Activated CD8-positive, alpha-beta memory T cell treated with anti-CD3 and anti-CD28 coated beads for 48 hours (primary cell): ENCODE data around the gene CHD8.

ENCODE experiments used
- DNase-seq, 3 experiments: peaks; one replicate each; pipeline ENCODE4 v3.0.0-alpha.2; 2020; ENCODE audit warnings: low read depth in 2 of 3, low spot score in 2 of 3

The CHD8 gene

DNA sequence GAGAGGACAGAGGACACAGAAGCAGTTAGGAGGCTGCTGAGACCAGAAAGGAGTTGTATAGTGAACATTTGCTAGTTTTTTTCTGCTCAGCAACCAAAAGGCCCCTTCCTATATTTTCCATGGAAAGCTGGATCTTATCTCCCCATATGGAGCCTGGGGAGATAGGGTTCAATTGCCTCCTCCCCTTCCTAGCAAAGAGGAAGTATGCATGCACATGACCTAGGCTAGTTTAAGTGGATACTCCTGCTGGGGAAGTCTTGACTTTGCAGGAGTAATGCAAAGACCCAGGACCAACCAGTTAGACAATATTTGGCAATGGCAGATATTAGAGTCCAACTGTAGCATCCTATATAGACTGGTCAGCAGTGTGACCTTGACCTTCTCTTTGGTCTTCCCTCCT lies 15.1 kb downstream of the CHD8 start:
- no peak for DNase-seq

DNA sequence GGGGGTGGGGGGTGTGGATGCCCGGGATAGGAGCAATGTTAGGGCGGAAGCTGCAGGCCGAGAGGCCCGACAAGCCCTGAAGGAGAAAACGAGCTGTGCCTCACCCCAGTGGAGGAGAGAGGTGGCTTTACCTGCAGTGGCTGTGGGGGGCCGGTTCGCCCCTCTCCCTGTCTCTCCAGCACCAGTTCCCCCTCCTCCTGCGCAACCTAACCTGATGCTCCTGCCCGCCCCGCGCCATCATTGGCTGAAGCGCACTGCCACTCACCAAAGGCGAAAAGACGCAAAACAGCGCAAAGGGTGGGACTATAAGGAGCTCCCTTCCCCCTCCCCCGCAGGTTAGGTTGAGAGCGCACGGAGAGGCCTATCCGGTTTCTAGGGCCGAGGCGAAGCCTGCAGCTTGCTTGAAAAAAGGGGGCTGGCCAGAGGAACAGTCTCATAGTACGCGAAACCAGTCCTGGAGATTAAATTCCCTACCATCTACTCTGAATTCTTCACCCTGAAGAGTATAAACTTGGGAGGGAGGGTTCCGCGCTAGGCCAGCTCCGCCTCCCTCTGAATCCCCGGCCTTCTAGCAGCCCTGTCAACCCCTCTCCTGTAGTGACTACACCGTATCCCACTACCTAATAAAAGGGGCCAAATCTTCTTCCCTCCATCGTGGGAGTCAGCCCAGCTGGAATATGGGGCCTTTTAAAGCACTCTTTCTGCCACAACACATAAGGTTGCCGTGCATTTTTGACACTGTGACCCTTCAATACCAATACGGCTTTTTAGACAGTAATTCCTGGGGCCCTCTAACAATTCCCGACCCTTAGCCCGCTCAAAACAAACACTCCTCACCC lies 18.6 kb downstream of the CHD8 start:
- DNase-seq: peak; percentile 91 to 99 (median 99)

DNA sequence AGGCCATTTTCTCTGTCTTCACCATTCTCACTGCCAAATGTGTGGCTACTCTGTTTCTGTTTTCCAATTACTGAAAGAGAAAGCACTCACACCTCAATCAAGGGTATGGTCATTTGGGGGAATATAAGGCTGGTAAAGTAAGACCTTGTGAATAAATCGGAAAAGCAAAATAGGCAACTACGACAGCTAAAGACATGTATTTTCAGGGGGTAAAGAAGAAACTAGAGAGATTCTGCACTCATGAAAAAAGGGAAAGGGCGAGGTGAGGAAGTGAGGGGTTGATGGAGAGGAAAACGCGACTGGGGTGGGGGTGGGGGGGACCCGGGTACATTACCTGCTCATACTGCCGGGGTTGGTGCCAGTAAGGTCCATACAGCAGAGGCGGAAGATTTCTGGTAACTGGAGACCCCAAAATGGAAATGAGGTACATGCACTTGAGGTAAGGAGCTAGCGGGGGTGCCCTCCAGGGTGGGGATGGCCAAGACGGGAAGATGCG lies 19.3 kb downstream of the CHD8 start:
- no peak for DNase-seq

DNA sequence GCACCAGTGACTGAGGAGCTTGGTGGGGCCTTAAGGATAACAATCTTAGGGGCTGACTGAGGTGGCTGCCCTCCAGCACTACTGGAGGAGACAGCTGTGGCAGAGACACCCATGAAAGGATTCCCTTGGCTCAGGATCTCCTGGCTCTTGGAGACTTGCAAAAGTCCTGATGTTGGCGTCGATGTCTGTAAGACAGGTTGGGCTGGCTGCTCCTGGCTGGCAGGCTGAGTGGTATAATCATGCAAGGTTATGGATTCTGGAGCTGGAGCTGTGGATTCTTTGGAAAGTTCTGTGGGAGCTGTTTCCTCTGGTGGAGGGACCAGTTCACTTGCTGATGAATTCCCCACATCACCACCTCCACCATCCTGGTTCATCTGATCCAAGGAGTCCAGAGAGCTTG lies 24.8 kb downstream of the CHD8 start:
- no peak for DNase-seq

DNA sequence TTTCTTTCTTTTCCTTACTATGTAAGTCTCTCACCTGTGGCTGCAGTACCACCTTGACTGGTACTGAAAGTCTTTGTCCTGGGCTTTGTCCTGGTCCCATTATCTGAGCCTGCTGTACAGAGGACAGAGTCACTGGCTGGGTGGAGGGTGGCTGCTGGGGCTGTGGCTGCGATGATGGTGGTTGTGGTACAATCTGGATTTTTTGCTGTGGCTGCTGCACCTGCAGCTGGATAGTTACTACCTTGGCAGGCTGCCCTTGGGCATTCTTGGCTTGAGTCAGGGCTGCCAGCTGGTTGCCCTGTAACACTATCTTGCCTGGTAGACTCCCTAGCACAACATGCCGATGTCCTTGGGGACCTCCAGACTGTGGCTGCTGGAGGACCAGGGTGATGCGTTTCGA lies 27.0 kb downstream of the CHD8 start:
- DNase-seq: no peak

DNA sequence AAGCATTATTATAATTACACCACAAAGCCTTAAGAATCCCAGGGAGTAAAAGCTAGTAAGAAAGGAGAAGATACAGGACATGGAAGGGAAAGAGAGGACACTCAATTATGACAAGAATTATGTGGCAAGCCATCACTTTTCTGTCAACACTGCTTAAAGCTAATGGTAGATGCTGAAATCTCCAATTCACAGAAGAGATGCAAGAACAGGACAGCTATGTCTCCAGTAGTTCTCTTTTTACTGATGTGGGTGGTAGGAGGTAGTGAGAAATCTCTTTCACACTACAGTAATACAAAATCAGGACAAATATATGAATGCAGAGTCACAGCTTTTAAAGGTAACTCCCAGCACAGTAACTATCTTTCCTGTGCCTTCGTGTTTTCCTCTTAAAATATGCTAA lies 29.2 kb downstream of the CHD8 start:
- DNase-seq: no peak

DNA sequence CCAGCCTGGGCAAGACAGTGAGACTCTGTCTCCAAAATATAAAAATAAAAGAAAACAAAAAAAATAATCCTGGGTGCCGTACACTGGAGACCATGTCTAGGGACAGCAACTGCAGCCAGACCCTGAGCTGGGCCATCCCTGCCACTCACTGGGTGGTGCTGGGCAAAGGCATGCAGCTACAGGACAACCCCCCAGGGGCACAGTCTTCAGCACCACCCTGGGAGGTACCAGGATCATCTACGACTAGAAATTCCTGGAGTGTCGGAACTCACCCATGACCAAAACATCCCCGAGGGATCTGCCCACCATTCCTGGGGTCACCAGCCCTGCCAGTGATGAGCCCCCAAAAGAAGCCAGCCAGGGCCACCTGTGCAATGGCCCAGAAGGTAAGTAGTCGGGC lies 36.4 kb downstream of the CHD8 start:
- DNase-seq: no peak

DNA sequence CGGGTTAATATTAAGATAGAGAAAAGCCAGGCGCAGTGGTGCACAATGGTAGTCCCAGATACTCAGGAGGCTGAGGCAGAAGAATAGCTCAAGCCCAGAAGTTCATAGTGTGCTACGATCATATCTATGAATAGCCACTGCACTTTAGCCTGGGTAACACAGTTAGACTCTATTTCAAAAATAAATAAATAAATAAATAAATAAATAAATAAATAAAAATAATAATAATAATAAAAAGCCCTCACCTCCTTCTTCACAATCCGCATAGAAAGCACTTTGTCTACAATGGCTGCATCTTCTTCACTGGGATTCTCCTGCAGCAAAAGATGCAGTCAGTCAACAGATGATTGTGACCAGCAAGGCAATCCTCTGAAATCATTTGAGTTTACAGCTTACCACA lies 40.6 kb downstream of the CHD8 start:
- no peak for DNase-seq

DNA sequence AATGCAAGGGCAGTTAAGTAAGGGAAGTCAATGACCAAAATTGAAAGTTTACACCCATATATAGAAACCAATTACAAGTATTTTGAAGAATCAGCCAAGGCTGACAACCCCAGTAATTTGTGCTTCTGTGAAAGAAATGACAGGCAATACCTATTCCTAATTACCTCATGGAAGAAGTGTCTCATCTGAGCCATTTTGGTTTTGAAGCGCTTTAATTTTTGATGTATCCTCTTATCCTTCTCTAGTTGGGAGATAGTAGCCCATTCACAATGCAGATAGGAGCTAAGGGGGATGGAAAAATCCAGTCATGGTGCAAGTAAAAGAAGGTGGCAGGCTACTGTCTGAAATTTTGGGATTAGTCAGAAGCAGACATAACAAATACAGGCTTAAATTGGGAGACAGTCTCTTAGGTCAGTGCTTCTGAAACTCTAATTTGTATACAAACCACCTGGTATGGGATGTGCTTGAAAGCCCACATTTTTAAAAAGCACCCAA lies 41.7 kb downstream of the CHD8 start:
- no peak for DNase-seq

DNA sequence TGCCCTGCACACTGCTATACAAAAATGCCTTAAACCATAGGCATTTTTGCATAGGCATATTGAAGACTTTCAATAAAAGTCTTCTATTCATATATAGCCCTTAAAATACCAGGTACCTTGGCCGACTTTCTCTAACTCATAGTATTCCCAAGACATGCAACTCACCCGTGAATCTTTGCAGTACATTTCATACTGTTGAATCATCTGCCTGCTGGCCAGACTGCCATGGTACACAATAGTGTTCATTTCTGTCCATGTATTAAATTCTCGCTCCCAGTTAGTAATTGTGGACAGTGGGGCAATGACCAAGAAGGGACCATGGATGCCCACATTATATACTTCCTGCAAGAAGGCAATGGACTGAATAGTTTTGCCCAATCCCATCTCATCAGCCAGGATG lies 47.8 kb downstream of the CHD8 start:
- no peak for DNase-seq

DNA sequence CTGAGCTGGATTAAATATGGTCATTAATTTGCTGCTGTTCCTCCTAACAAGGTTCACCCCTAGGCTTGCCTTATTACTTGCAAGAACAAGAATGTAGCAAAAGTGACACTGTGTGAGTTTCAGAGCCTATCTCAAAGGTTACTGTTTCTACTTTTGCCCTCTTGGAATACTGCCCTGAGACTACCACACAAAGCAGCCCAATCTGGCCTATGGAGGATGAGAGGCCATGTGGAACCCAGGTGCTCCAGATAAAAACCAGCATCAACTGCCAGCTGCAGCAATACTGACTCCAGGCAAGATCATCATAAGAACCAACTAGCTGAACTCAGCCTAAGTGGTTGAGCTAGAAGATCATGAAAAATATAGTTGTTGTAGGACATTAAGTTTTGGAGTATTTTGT lies 49.7 kb downstream of the CHD8 start:
- no peak for DNase-seq

DNA sequence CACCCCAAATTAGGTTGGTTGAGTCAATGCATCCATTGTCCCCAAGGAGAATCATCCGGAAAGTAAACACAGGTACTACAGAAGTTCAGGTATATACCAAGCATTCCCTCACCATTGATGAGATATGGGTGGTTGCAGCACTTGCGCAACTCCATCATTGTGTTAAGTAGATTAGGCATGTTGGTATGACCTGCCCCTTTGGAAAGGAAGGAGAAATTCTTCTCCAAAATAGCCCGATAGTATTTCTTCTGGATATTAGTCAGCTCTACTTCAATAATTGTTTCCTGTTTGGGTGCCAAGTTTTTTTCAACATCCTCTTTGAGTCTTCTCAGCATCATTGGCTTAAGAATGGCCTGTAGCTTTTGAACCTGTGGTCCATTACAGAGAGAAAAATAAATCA lies 50.8 kb downstream of the CHD8 start:
- no peak for DNase-seq

DNA sequence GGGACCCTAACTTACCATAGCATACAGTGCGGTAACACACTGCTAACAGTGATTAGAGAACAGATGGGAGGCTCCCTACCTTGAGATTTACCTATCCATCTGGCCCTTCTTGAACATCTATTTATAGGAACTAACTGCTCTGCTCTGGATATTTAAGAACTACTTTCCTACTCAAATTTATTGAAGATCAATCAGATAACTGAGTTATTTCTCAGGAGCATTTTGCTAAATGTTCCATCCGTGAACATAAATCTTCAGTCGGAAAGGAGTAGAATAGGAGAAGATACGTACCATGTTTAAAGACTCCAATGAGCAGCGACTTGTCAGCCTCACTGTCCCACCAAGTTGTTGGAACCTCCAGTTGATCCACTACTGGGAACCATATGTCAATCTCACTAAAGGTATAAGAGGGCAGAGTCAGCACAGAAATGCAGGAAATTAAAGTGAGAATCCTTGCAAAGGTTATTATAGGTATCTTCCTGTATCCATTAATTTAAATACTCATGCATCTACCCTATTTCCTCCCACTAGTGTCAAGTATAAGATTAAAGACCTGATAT lies 56.5 kb downstream of the CHD8 start:
- no peak for DNase-seq

DNA sequence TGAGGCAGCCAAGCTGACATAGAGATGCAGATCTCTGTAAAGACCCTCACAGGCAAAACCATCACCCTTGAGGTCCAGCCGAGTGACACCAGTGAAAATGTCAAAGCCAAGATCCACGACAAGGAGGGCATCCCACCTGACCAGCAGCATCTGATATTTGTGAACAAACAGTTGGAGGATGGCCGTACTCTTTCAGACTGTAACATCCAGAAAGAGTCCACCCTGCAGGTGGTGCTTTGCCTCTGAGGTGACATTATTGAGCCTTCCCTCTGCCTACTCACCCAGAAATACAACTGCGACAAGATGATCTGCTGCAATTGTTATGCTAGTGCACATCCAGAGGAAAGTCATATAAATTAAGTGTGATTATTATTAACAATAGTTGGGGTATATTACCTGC lies 57.0 kb downstream of the CHD8 start:
- DNase-seq: no peak

DNA sequence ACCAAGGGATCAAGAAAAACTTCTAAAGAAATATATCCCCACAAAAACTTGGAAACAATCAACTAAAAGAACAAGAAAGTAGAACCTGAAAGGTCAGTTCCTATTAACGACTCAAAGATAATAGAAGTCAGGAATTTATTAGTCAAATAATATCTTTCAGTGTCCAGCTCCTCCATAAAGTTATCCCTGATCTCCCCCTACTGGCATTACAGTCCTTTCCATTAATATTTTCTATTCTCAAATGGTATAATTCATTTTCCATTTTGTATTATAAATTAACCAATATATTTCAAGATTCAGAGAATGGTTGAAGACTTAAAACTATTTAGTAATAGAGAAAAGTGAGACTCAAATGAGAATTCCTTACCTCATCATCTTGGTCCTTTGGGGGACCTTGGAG lies 60.5 kb downstream of the CHD8 start:
- DNase-seq: no peak

DNA sequence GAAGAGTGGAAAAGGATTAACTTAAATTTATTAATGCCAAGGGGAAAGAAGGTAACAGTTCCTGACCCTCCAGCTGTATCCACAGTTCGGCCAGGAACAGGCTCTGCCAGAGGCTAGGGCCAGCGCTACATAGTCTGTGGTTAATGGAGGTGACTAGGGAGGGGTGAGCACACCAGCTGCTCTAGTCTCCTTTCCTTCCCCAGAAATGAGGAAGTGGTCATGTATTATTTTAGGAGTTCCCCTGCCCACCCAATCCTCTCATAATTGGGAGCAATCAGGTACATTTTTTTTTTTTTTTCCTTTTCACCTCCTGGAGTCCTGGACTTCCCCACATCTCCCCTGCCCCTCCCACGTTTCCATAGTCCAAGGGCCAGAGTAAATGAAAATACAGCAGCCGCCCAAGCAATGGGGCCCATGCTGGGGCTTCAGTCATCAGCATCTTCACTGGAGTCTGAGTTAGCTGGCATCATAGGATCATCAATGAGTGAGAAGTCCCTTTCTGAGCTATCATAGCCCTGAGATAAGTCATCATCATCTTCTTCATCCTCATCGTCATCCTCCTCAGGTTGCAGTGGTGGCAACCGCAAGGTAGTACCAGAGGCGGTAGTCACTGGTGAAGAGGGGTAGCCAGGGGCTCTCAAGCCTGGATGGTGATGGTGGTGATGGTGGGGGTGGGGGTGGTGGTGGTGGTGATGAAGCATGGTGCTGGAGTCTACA lies 70.6 kb downstream of the CHD8 start:
- DNase-seq: no peak

DNA sequence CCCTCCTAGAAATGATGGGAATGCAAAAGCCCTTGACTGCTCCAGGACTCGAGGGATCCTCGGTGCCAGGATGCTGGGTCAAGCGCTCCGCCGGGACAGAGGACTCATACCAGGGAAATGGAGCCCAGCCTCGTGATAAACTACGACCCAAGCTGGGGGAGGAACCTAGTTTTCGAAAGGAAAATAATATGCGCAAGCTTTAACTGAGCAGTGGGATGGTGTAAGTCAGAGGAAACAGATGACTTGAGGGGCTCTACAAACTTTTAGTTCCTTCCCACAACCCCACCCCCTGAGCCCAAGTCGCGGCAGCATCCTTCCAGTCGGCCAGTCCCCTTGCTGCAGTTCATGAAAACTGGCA lies 71.5 kb downstream of the CHD8 start:
- no peak for DNase-seq

DNA sequence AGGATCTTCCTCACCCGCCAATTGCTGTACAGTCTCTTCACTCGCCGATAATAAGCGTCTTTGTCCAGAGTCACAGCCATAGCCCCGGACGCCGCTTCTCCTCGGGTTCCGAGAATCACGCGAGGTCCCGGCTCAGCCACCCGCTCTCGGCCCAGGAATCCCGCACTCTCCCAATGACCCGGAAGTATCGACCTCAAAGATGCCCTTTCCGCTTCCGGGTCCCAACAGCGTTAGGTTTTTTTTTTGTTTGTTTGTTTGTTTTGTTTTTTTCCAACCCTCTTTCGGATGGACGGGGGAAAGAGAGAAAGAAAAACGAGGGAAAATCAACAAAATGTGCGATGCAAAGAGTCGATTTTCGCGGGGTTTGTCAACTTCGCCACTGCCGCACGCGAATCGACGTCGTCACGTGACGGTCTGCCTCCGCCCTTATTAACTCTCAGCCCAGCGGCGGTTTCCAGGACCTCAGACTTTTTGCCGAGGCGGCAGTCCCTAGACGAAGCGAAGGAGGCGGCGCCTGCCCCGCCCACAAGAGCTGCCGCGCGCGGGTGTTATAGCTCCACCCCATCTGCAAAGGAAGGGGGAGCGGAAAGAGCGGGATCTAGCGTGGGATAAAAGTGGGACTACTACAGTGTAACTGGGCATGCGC lies 72.0 kb downstream of the CHD8 start, which contains the start of gene SUPT16H:
SUPT16H (minus strand) TSS at position 172 of the 646 bp plus-strand sequence; CDS start at position 80, 92 bp downstream.
- peak; percentile 74 to 87 (median 85) for DNase-seq

DNA sequence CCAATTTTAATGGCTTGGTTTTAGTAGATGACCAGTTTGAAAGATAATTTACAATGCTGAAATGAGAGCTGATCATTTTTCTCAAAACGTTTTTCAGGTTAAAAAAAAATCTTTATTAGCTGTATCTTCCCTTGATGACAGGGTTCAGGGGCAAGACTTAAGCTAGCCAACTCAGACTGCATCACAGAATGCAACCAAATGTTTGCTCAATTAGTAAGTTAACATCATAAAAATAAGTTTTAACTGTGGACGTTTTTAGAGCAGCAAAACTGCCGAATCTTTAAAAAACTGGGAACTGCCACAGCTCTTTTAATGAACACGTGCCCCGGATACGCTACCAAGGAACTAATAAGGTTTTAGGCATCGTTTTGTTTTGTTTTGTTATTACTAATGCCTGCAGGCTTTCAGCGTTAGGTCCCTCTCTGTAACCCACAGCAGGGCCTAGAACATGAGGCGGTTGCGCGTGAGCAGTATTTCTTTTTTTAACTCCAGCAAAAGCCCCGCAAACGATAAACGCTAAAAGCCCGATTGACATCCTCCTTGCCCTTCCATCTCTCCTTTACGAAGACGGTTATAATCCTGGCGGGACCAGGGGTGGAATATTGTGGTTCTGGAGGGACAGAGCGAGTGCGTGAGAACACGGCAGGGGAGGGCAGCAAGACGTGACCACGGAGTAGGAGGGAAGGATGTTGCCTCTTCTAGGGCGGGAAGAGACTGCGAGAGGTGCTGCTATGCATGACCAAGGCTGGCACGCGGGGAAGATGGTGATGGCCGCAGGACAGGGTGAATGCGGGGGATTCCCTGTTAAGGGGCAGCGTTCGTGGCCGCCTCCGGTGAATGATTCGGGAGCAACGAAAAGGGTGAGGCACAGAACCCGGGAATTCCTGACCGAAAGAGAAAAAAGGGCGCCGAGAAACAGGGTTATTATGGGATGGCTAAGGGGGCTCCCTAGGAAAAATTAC lies 72.8 kb downstream of the CHD8 start:
- peak; percentile 24 to 38 (median 30) for DNase-seq

DNA sequence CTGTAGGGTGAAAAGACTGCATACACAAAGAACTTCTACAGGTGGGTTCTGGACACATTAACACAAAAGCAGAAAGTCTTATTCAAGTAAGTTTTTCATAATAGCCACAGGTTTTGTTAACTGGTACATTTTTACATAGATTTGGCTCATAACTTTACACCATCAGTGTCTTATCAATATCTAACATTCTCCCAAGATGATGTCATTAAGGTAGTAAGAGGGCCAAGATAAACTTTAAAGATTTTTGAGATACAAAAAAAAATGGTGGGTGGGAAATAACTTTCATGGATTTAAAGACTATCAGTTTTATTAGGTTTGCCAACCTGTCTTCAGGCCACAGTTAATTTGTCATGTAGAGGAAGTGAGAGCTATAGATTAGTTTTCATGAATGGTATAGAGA lies 73.8 kb downstream of the CHD8 start:
- no peak for DNase-seq
